Calu3 (cell line): Measurements from ENCODE around the gene KRTAP3-1. TPM values are rescaled to one million over a fixed set of nuclear protein-coding genes. Genes with fewer than 3 reads are reported as not detected.
"Not testable (repeated sequence)": the region's sequence is repeated elsewhere in the genome, so short reads cannot be mapped to it uniquely, and the experiment has no call there.

ENCODE experiments used
- BruUV-seq: library from RNA; stranded (reverse); fragments of 400-500 nt; replicated peaks from 2 replicates; lab custom pipeline; 2021; lab: Mats Ljungman, UMichigan
- CTCF ChIA-PET: fragments of 300-600 bp; sonication (Branson Sonifier 250); formaldehyde crosslinking; loops from one replicate; lab custom pipeline; 2022; ENCODE audit warnings: antibody characterized with exemption; lab: Charles Lee
- DNase-seq: peaks from one replicate; pipeline ENCODE4 v3.0.0; 2022
- H3K27ac Mint-ChIP-seq: one replicate; pipeline ENCODE4 v1.8.0; 2022; ENCODE audit warnings: mixed read lengths; ENCODE audit not compliant: unreplicated experiment
- H3K27me3 Mint-ChIP-seq: one replicate; pipeline ENCODE4 v1.8.0; 2022; ENCODE audit warnings: mixed read lengths; ENCODE audit not compliant: unreplicated experiment
- H3K36me3 Mint-ChIP-seq: one replicate; pipeline ENCODE4 v1.8.0; 2022; ENCODE audit warnings: mild to moderate bottlenecking, moderate library complexity, mixed read lengths; ENCODE audit not compliant: insufficient read depth, unreplicated experiment
- H3K4me1 Mint-ChIP-seq: one replicate; pipeline ENCODE4 v1.8.0; 2022; ENCODE audit warnings: mild to moderate bottlenecking, low read depth, mixed read lengths; ENCODE audit not compliant: unreplicated experiment
- H3K4me3 Mint-ChIP-seq: one replicate; pipeline ENCODE4 v1.8.0; 2022; ENCODE audit warnings: mild to moderate bottlenecking, low read depth, moderate library complexity, mixed read lengths; ENCODE audit not compliant: unreplicated experiment
- H3K9me3 Mint-ChIP-seq: one replicate; pipeline ENCODE4 v1.8.0; 2022; ENCODE audit warnings: low read depth, mixed read lengths; ENCODE audit not compliant: unreplicated experiment
- intact Hi-C: fragments of 100-400 bp; cut with micrococcal nuclease; formaldehyde crosslinking; loops from one replicate; pipeline ENCODE4 v1.10.0; 2022; ENCODE audit not compliant: unreplicated experiment
- total RNA-seq: library from RNA; stranded (reverse); gene quantifications from 2 replicates; pipeline ENCODE4 v1.2.3, GENCODE V29; 2022
- TF ChIP-seq, protein P1 (sequence below): fragments of 200-600 bp; IDR thresholded peaks from one replicate; pipeline ENCODE4 v1.8.0; 2022; ENCODE audit warnings: antibody characterized with exemption; ENCODE audit not compliant: unreplicated experiment

Gene KRTAP3-1
- total RNA-seq, 1 experiment from 2014 or later, result not detected

DNA sequence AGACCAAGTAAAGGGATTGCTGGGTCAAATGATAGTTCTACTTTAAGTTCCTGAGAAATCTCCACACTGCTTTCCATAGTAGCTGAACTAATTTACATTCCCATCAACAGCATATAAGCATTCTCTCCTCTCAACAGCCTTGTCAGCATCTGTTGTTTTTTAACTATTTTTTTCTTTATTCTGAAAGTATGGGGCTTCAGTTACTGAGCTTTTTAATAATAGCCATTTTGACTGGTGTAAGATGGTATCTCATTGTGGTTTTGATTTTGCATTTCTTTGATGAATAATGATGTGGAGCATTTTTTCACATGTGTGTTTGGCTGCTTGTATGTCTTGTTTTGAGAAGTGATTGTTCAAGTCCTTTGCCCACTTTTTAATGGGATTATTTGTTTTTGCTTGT is 43.6 kb upstream of the KRTAP3-1 start:
- TF ChIP-seq, protein P1, sequence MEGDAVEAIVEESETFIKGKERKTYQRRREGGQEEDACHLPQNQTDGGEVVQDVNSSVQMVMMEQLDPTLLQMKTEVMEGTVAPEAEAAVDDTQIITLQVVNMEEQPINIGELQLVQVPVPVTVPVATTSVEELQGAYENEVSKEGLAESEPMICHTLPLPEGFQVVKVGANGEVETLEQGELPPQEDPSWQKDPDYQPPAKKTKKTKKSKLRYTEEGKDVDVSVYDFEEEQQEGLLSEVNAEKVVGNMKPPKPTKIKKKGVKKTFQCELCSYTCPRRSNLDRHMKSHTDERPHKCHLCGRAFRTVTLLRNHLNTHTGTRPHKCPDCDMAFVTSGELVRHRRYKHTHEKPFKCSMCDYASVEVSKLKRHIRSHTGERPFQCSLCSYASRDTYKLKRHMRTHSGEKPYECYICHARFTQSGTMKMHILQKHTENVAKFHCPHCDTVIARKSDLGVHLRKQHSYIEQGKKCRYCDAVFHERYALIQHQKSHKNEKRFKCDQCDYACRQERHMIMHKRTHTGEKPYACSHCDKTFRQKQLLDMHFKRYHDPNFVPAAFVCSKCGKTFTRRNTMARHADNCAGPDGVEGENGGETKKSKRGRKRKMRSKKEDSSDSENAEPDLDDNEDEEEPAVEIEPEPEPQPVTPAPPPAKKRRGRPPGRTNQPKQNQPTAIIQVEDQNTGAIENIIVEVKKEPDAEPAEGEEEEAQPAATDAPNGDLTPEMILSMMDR, result no peak
- no peak overlapping the region for H3K27ac Mint-ChIP-seq
- peaks cover 26% of the 10 kb centered on the region for H3K4me1 Mint-ChIP-seq
- no TSS peak for BruUV-seq
- no peaks in the 10 kb centered on the region for H3K27me3 Mint-ChIP-seq
- CTCF ChIA-PET, result interaction anchor here (0.9 kb wide), 1 partner anchor 10 kb away, joined by 4 read pairs; no protein-coding TSS in a partner anchor
- H3K9me3 Mint-ChIP-seq, result peaks cover 2% of the 10 kb centered on the region
- no peak for DNase-seq
- intact Hi-C loops, result no loop called here
- H3K4me3 Mint-ChIP-seq, result no peak overlapping the region
- H3K36me3 Mint-ChIP-seq, result no peaks in the 10 kb centered on the region

DNA sequence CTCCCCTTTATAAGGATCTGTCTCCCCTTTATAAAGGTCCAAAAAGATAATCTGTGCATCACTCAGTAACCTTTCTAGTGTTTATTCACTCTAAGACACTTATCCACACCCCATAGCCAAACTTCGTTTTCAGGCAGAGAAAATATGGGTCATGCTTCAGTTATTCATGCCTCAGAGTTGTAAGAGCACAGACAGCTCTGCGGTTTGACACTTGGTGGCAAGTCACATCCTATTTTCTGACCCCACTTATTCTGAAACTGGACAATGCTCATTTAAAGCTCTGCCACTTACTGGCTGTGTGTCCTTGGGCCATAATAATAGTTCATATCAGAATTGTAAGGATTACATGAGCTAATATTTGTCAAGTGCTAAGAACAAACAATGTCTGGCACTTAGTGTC is 40.2 kb upstream of the KRTAP3-1 start:
- intact Hi-C loops, result no loop called here
- BruUV-seq, result no TSS peak
- Mint-ChIP-seq H3K4me3 (no peak overlapping the region), H3K27ac (no peak overlapping the region), H3K27me3 (no peaks in the 10 kb centered on the region), H3K4me1 (peaks cover 27% of the 10 kb centered on the region), H3K9me3 (peaks cover 3% of the 10 kb centered on the region), H3K36me3 (no peaks in the 10 kb centered on the region)
- CTCF ChIA-PET, result interaction anchor here (1.0 kb wide), 1 partner anchor 15 kb away, joined by 3 read pairs; no protein-coding TSS in a partner anchor
- TF ChIP-seq, protein P1, result no peak
- DNase-seq, result no peak

DNA sequence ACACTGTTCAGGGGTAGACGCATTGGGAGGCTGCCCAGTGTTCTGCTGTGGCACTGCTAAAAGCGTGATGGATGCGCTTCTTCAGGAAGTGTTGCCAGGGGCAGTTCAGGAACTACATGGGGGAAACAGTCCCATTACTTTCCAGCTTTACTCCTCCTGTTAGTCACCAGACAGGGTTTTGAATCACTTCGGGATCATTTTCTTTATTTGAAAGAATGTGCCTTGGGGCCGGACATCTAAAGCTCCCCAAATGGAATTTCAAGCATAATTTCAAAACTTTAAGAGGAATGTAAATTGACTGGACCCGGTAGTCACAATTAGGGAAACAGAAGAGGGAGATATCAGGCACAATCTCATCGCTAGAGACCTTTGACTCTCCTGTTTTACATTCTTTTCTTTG is 39.5 kb upstream of the KRTAP3-1 start:
- no TSS peak for BruUV-seq
- no peak for DNase-seq
- intact Hi-C loops, result no loop called here
- Mint-ChIP-seq H3K27me3 (no peaks in the 10 kb centered on the region), H3K4me3 (no peak overlapping the region), H3K9me3 (peaks cover 6% of the 10 kb centered on the region), H3K27ac (no peak overlapping the region), H3K4me1 (peaks cover 34% of the 10 kb centered on the region), H3K36me3 (no peaks in the 10 kb centered on the region)
- CTCF ChIA-PET, result interaction anchor here (1.0 kb wide), 1 partner anchor 16 kb away, joined by 3 read pairs; no protein-coding TSS in a partner anchor
- TF ChIP-seq, protein P1, result no peak

- H3K27me3 Mint-ChIP-seq, H3K27ac Mint-ChIP-seq, DNase-seq, H3K4me3 Mint-ChIP-seq, H3K36me3 Mint-ChIP-seq, CTCF ChIA-PET, H3K9me3 Mint-ChIP-seq, BruUV-seq, intact Hi-C loops: not testable (repeated sequence)
- H3K4me1 Mint-ChIP-seq, result peaks cover 37% of the 10 kb centered on the region
Observed at GRCh38 chr17:41046735-41047465, 38.0 kb upstream of the KRTAP3-1 start, which contains the start of gene KRTAP2-1. TSS of gene KRTAP2-1 (minus strand) at chr17:41047316. CDS start at chr17:41047267, 49 bp downstream.
